Measurements from ENCODE around the gene SELENBP1.

SELENBP1 gene

GRCh38 chr1:151372058-151372934, at the start of gene SELENBP1:
Gene SELENBP1, minus strand, starts transcription at chr1:151372705. Its CDS starts 64 bp downstream, at chr1:151372641.
- DNase-seq (ENCODE audit: insufficient read length, low spot score) = peak; percentile 44
- no peak for FAIRE-seq
- TF ChIP-seq POLR2A (IDR thresholded peaks at IDR 0.05; ENCODE audit: low read depth, low read length) = peak; percentile 72

GRCh38 chr1:151419819-151420218, 47.3 kb upstream of the SELENBP1 start:
- no peak for TF ChIP-seq POLR2A (IDR thresholded peaks at IDR 0.05; ENCODE audit: low read depth, low read length)
- no peak for FAIRE-seq
- no peak for DNase-seq (ENCODE audit: insufficient read length, low spot score)

DNA sequence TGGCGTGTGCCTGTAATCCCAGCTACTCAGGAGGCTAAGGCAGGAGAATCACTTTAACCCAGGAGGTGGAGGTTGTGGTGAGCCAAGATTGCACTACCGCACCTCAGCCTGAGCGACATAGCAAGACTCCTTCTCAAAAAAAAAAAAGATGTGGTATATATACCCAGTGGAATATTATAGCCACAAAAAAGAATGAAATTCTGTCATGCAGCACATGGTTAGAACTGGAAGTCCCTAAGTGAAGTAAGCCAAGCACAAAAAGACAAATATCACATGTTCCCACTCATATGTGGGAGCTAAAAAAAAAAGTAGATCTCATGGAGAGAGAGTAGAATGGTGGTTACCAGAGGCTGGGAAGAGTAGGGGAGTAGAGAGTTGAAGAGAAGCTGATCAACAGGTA, 45.6 kb upstream of the SELENBP1 start:
- no peak for TF ChIP-seq POLR2A (IDR thresholded peaks at IDR 0.05; ENCODE audit: low read depth, low read length)
- DNase-seq (ENCODE audit: insufficient read length, low spot score) (no peak), FAIRE-seq (no peak)

DNA sequence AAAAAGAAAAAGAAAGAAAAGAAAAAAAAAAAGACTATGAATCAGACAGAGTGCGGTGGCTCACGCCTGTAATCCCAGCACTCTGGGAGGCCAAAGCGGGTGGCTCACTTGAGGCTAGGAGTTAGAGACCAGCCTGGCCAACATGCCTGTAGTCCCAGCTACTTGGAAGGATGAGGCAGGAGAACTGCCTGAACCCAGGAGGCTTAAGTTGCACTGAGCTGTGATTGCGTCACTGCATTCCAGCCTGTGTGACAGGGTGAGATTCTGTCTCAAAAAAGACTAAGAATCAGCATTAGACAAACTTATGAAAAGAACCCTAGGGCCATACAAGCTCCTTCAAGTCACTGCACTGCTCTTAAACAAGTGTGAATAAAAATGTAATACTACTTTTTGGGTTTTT, 43.7 kb upstream of the SELENBP1 start:
- TF ChIP-seq POLR2A (IDR thresholded peaks at IDR 0.05; ENCODE audit: low read depth, low read length) = no peak
- DNase-seq (ENCODE audit: insufficient read length, low spot score) = no peak
- FAIRE-seq = no peak

DNA sequence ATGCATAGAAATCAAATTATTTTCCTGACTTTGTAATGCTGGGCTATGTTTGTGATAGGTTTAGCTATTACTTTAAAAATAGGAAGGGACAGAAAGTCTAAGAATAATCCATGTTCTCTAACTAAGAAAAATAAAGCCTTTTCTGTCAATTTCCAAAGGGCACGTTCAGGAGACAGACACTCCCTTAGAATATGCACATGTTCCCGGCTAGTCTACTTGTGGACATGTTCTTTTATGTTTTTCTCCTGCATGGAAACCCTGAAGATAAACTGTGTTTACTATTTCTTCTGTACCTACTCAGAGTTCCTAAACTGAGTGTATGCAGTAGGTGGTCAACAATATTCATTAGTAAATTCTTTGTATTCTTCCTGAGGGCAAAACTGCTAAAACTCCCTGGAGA, 39.4 kb upstream of the SELENBP1 start:
- FAIRE-seq = no peak
- no peak for DNase-seq (ENCODE audit: insufficient read length, low spot score)
- no peak for TF ChIP-seq POLR2A (IDR thresholded peaks at IDR 0.05; ENCODE audit: low read depth, low read length)

GRCh38 chr1:151408891-151409290, 36.4 kb upstream of the SELENBP1 start:
- TF ChIP-seq POLR2A (IDR thresholded peaks at IDR 0.05; ENCODE audit: low read depth, low read length) = no peak
- no peak for FAIRE-seq
- DNase-seq (ENCODE audit: insufficient read length, low spot score) = no peak

- TF ChIP-seq POLR2A (IDR thresholded peaks at IDR 0.05; ENCODE audit: low read depth, low read length) = no peak
- FAIRE-seq (no peak), DNase-seq (ENCODE audit: insufficient read length, low spot score) (no peak)
Observed at GRCh38 chr1:151407304-151407703, 34.8 kb upstream of the SELENBP1 start.

- no peak for TF ChIP-seq POLR2A (IDR thresholded peaks at IDR 0.05; ENCODE audit: low read depth, low read length)
- DNase-seq (ENCODE audit: insufficient read length, low spot score) (no peak), FAIRE-seq (no peak)
Observed at GRCh38 chr1:151406176-151406575, 33.7 kb upstream of the SELENBP1 start.

DNA sequence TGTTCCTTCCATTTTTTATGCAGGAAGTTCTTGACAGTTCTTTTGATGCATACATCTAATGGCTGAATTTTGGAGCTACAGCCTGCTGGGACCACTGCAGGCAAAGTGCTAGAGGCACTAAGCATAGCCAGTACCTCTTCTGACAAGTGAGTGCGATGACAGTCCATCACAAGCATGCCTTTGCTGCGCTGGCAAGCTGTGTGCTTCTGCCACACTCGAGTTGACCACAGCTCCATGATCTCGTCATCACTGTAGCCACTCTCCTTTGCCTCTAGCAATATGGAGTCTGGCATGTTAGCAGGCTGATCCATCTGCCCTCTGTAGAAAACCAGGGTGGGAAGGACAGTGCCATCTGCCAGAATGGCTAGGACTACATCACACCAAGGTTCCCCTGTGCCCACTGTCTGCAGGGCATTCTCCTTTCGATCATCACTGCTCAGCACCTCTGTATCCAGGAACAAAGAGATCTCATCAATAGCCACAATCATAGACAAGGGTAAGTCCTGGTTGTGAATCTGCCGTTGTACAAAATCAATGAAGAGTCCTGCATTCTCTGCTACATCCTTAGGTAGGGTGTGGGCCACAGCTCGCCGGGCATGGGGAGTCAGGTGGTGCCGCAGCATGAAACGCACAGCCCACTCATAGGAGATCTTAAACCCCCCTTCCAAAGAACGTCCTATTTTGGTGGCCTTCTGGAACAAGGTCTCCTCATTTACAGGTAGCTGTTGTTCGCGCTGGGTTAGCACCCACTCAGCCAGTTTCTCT, 32.9 kb upstream of the SELENBP1 start:
- TF ChIP-seq POLR2A (IDR thresholded peaks at IDR 0.05; ENCODE audit: low read depth, low read length) = no peak
- DNase-seq (ENCODE audit: insufficient read length, low spot score) (no peak), FAIRE-seq (no peak)

GRCh38 chr1:151403612-151404011, 31.1 kb upstream of the SELENBP1 start:
- FAIRE-seq (no peak), DNase-seq (ENCODE audit: insufficient read length, low spot score) (no peak)

GRCh38 chr1:151402764-151403163, 30.3 kb upstream of the SELENBP1 start:
- DNase-seq (ENCODE audit: insufficient read length, low spot score) (no peak), FAIRE-seq (no peak)
- TF ChIP-seq POLR2A (IDR thresholded peaks at IDR 0.05; ENCODE audit: low read depth, low read length) = no peak

More at GRCh38 chr1:151403612-151404011, 31.1 kb upstream of the SELENBP1 start:
- TF ChIP-seq POLR2A (IDR thresholded peaks at IDR 0.05; ENCODE audit: low read depth, low read length) = no peak

- no peak for DNase-seq (ENCODE audit: insufficient read length, low spot score)
- no peak for FAIRE-seq
- TF ChIP-seq POLR2A (IDR thresholded peaks at IDR 0.05; ENCODE audit: low read depth, low read length) = no peak
Observed at GRCh38 chr1:151401860-151402259, 29.4 kb upstream of the SELENBP1 start.

DNA sequence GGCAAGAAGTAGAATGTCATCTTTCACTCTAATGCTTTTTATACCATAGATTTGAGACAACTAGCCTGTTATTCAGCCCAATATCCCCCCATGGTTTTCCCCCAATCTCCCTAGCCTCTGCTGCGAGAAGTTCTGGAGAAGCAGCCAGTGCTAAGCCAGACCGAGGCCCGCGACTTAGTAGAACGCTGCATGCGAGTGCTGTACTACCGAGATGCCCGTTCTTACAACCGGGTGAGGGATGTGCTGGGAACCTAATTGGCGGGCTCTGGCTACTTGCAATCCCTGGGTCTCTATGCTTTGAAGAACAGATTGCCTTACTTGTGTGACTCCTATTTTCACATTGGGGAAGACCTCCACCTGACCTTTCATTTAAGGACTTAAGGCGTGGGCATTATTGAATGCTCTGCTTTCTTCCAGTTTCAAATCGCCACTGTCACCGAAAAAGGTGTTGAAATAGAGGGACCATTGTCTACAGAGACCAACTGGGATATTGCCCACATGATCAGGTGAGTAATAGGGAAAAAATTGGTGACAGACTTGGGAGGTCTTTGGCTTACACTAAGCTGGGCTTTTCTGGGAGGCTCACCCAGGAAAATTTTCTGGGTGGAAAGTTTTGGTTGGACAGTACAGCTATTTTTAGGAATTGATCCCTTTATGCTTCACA, 28.8 kb upstream of the SELENBP1 start:
- FAIRE-seq = no peak
- no peak for TF ChIP-seq POLR2A (IDR thresholded peaks at IDR 0.05; ENCODE audit: low read depth, low read length)
- no peak for DNase-seq (ENCODE audit: insufficient read length, low spot score)

All from H54 (cell line).